NCI-H345 (cell line): ENCODE measurements around the gene TRIM56.
A peak's percentile ranks its signal among the peaks of the same experiment; 100 is the strongest.
"Not testable (repeated sequence)": the region's sequence is repeated elsewhere in the genome, so short reads cannot be mapped to it uniquely, and the experiment has no call there.

ENCODE experiments used
- DNase-seq: peaks from one replicate; lab custom pipeline; 2025; lab: John Stamatoyannopoulos, UW

TRIM56 gene, protein sequence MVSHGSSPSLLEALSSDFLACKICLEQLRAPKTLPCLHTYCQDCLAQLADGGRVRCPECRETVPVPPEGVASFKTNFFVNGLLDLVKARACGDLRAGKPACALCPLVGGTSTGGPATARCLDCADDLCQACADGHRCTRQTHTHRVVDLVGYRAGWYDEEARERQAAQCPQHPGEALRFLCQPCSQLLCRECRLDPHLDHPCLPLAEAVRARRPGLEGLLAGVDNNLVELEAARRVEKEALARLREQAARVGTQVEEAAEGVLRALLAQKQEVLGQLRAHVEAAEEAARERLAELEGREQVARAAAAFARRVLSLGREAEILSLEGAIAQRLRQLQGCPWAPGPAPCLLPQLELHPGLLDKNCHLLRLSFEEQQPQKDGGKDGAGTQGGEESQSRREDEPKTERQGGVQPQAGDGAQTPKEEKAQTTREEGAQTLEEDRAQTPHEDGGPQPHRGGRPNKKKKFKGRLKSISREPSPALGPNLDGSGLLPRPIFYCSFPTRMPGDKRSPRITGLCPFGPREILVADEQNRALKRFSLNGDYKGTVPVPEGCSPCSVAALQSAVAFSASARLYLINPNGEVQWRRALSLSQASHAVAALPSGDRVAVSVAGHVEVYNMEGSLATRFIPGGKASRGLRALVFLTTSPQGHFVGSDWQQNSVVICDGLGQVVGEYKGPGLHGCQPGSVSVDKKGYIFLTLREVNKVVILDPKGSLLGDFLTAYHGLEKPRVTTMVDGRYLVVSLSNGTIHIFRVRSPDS

DNA sequence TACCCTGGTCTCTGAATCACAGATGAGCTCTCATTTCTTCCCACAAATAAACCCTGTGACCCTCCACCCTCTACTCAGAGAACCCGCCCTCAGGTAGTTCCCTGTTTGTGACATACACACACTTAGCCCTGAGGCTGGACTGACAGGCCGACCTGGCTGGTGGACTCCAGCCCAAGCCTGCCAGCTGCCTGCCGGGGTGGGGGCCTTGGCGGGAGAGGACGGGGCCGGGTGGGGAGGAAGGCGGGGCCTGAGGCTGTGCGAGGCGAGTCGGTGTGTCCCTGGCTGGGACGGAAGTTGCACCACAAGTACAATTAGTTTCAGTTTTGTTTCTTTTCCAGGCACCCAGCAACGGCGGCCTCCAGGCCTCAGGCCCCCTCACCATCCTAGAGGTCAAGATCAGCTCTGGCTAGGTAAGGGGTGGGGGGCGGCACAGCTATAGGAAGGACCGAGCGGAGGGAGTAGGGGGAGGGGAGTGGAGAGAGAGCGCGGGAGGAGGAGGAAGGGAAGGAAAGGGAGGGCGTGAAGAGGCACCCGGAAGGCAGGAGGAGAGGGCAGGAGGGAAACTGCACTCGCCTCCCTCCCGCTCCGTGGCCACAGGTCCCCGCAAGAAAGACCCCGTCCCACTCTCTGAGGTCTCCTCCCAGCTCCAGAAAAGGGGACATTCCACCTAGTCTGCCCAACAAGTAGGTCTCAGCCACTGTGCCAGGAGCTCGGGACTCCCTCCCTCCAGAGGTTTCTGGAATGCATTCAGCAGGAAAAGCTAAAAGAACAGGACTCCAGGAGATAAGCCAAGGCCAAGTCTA, at the start of gene TRIM56:
TSS of gene TRIM56 (plus strand) at position 320 of the 803 bp plus-strand sequence. CDS start 1,832 bp downstream, outside the sequence.
- DNase-seq = no peak

DNA sequence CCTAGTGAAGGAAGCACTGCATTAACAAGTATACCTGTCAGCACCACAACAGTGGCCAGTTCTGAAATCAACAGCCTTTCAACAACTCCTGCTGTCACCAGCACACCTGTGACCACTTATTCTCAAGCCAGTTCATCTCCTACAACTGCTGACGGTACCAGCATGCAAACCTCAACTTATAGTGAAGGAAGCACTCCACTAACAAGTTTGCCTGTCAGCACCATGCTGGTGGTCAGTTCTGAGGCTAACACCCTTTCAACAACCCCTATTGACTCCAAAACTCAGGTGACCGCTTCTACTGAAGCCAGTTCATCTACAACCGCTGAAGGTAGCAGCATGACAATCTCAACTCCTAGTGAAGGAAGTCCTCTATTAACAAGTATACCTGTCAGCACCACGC, 49.3 kb upstream of the TRIM56 start:
- no peak for DNase-seq

DNA sequence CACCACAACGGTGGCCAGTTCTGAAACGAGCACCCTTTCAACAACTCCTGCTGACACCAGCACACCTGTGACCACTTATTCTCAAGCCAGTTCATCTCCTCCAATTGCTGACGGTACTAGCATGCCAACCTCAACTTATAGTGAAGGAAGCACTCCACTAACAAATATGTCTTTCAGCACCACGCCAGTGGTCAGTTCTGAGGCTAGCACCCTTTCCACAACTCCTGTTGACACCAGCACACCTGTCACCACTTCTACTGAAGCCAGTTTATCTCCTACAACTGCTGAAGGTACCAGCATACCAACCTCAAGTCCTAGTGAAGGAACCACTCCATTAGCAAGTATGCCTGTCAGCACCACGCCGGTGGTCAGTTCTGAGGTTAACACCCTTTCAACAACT, 44.0 kb upstream of the TRIM56 start:
- DNase-seq = not testable (repeated sequence)

DNA sequence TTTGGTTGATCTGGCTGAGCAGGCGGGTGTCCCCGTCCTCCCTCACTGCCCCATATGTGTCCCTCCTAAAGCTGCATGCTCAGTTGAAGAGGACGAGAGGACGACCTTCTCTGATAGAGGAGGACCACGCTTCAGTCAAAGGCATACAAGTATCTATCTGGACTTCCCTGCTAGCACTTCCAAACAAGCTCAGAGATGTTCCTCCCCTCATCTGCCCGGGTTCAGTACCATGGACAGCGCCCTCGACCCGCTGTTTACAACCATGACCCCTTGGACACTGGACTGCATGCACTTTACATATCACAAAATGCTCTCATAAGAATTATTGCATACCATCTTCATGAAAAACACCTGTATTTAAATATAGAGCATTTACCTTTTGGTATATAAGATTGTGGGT, 26.9 kb upstream of the TRIM56 start:
- DNase-seq = no peak

DNA sequence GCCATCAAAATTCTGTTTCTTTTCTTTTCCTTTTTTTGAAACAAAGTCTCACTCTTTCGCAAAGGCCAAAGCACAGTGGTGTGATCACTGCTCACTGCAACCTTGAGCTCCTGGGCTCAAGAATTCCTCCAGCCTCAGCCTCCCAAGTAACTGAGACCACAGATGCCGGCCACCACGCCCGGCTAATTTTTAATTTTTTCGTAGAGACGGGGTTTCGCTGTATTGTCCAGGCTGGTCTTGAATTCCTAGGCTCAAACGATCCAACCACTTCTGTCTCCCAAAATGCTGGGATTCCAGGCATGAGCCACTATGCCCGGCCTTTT, 25.7 kb upstream of the TRIM56 start:
- no peak for DNase-seq

DNA sequence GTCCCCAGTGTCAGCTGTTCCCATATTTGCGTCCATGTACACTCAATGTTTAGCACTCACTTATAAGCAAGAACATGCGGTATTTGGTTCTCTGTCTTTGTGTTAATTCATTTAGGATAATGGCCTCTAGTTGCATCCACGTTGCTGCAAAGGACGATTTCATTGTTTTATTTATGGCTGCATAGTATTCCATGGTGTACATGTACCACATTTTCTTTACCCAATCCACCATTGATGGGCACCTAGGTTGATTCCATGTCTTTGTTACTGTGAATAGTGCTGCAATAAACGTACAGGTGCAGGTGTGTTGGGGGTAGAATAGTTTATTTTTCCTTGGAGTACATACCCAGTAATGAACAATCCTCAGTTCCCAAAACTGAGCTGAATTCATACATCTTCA, 24.3 kb upstream of the TRIM56 start:
- no peak for DNase-seq

DNA sequence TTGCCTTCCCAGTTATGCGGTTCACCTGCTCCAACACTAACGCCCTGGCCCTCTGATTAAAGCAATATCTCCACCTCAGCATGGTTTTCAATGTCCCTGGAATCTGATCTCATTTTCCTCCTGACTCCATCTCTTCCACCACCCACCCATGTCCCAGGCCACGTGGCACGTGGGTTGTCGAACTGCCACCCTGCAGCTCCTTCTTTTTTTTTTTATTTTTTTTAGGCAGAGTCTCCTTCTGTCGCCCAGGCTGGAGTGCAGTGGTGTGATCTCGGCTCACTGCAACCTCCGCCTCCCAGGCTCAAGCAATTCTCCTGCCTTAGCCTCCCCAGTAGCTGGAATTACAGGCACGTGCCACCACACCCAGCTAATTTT, 21.1 kb upstream of the TRIM56 start:
- not testable (repeated sequence) for DNase-seq

DNA sequence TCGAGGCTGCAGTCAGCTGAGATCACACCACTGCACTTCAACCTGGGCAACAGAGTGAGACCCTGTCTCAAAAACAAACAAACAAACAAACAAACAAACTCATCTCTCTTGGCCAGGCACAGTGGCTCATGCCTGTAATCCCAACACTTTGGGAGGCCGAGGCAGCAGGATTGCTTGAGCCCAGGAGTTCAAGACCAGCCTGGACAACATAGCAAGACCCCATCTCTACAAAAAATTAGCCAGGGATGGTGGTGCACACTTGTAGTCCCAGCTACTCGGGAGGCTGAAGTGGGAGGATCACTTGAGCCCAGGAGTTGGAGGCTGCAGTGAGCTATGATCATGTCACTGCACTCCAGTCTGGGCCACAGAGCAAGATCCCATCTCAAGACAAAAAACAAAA, 20.1 kb upstream of the TRIM56 start:
- DNase-seq = not testable (repeated sequence)

DNA sequence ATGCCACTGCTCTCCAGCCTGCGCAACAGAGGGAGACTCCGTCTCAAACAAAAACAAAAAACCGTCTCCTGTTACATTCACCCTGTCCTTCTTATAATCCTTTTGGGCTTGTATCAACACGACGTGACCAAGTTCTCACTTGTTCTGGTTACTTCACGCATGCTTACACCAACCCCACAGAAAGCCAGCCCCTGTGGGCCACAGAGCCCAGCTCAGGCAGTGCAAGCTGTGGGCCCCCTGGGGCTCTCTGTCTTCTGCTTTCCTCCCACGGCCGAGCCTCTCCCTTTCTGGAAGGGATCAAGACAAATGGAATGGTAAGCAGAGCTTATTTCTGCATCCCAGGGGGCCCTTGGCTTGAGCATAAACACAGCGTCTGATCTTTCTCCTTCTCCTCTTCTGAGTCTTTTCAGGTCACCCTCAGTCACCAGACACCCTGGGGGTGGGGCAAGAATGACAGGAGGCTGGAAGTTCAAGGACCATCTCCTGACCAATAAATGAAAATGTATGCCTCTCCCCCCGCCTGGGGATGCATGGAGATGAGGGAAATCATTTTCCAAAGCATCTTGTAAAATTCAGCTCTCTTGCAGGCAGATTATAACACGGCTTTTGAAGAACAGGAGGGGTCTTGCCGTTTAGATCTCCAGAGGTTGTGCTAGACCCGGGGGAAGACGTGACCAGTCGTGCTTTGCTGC, 19.0 kb upstream of the TRIM56 start:
- no peak for DNase-seq

DNA sequence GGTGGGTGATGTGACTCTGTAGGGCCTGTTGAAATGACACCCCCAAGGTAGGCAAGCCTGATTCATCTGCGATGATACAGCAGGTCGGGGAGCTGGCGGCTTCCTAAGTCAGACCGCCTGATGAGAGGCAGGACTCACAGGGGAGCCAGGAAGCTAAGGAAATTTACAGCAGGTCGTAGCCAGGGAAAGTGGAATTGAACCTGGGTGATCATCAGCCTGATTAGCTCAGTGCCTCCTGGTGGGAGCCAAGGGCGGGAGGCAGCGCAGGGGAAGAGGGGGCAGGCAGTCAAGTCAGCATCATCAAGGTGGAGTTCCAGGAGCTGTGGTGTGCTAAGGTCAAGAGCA, 18.5 kb upstream of the TRIM56 start:
- DNase-seq = no peak

DNA sequence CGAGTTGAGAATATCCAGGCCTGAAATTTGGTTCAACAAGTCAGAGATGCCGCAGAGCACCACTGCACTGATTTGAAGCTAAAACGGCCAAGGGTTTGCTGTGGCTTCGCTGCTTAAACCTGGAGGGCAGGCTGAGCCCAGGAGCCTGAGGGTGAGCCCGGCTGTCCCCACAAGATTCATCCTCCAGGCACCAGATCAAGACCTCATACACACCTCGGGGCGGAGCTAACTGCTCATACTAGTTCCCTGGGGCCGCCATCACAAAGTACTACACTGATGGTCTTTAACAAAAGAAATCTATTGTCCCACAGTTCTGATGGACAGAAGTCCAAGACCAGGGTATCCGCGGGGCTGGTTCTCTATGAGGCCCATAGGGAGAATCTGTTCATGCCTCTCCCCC, 16.9 kb upstream of the TRIM56 start:
- no peak for DNase-seq

DNA sequence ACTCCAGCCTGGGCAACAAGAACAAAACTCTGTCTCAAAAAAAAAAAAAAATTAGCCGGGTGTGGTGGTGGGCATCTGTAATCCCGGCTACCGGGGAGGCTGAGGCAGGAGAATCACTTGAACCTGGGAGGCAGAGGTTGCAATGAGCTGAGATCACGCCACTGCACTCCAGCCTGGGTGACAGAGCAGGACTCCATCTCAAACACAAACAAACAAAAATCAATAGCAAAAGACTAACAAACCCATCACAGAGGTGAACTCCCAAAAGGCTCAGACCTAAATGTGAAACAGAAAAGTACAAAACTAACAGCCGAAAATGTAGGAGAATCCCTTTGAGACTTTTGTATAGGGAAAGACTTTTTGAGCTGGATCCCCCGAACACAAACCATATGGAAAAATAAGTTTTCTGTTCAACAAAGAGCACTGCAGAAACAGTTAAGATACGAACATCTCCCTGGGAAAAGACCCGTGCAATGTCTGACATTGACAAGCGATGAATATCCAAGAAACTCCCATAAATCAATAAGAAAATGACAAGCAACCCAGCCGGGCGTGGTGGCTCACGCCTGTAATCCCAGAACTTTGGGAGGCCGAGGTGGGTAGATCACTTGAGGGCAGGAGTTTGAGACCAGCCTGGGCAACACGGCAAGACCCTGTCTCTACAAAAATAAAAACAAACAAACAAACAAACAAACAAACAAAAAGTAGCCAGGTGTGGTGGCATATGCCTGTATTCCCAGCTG, 13.7 kb upstream of the TRIM56 start:
- DNase-seq = not testable (repeated sequence)

DNA sequence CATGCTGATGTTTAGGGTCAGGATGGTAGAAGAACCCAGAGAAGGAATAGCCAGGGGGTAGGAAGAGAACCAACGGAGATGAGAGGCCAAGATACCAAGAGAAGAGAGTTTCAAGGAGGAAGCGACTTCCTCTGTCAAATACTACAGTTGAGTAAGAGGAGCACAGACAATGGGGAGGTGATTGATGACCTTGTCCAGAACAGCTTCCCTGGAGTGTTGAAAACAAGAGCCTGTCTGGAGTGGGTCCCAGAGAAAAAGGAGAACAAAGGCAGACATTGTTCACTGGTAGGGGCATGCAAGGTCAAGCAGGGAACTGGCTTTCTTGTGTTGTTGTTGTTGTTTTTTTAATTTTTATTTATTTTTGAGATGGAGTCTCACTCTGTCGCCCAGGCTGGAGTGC, 9.6 kb upstream of the TRIM56 start:
- no peak for DNase-seq

DNA sequence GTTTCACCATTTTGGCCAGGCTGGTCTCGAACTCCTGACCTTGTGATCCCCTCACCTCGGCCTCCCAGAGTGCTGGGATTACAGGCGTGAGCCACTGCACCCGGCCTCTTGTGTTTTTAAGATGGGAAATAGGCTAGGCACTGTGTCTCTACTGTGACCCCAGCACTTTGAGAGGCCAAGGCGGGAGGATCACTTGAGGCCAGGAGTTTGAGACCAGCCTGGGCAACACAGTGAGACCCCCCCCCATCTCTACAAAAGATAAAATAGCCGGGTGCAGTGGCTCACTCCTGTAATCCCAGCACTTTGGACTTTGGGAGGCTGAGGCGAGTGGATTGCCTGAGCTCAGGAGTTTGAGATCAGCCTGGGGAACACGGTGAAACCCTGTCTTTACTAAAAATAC, 9.1 kb upstream of the TRIM56 start:
- not testable (repeated sequence) for DNase-seq

DNA sequence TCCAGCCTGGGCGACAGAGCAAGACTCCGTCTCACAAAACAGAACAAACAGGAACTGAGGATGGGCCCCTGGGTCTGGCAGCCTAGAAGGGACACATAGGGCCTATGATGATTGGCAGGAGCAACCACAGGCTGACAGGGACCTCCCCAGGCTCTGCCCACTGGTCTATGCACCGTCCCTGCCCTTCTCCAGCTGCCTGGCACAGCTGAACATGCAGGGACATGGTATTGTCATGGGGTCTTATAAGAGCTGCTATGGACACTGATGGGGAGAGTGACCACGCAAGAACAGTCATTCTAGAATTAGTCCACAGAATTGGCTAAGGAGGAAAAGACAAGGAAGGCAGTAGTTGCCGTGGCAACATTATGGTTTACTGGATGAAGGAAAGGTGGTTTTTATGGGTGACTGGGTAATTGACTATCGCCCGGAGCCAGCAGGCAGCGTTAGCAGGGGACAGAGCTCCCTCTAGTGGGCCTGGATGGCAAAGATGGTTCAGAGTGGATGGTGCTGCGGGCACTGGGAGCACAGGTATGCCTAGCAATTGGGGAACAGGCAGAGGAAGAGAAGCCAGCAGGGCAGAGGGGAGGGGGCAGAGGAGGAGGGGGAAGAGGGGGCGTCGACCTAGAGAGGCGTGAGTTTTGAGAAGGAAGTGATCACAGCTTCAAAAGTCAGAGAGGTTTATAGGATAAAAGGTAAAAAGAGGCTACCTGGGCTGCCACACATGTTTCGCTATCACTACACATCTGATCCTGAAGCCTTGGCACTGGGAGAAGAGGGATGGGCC, 7.8 kb upstream of the TRIM56 start:
- DNase-seq = peak; percentile 71

DNA sequence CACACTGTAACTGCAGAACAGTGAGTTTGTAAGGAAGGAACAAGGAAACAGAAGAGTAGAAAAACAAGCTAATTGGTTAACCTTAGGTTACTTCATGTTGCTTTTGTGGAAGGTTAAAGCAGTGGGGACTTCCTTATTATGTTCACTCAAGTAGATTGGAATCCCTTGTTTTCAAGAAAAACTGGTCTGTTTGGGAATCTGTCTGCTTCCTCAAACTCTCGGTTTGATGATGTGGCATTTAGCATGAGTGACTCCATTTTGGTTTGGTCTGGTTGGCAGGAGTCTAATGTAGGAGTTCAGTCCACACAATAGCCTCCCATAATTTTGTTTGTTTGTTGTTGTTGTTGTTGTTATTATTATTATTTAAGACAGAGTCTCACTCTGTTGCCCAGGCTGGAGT, 3.8 kb upstream of the TRIM56 start:
- no peak for DNase-seq

DNA sequence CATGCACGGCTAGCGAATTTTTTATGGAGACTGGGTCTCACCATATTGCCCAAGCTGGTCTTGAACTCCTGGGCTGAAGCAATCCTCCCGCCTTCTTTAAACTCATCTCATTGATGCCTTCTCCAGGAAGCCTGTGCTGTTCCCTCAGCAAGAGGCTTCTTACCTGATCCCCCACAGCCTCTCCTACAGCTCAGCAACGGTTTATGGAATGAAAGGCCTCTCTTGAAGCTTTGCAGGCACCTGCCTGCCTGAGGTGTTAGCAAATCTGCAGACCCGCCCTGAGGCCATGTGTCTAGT, 468 bp upstream of the TRIM56 start:
- DNase-seq = no peak

DNA sequence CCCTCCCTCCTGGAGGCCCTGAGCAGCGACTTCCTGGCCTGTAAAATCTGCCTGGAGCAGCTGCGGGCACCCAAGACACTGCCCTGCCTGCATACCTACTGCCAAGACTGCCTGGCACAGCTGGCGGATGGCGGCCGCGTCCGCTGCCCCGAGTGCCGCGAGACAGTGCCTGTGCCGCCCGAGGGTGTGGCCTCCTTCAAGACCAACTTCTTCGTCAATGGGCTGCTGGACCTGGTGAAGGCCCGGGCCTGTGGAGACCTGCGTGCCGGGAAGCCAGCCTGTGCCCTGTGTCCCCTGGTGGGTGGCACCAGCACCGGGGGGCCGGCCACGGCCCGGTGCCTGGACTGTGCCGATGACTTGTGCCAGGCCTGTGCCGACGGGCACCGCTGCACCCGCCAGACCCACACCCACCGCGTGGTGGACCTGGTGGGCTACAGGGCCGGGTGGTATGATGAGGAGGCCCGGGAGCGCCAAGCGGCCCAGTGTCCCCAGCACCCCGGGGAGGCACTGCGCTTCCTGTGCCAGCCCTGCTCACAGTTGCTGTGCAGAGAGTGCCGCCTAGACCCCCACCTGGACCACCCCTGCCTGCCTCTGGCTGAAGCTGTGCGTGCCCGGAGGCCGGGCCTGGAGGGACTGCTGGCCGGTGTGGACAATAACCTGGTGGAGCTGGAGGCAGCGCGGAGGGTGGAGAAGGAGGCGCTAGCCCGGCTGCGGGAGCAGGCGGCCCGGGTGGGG, 2.2 kb downstream of the TRIM56 start:
- no peak for DNase-seq

DNA sequence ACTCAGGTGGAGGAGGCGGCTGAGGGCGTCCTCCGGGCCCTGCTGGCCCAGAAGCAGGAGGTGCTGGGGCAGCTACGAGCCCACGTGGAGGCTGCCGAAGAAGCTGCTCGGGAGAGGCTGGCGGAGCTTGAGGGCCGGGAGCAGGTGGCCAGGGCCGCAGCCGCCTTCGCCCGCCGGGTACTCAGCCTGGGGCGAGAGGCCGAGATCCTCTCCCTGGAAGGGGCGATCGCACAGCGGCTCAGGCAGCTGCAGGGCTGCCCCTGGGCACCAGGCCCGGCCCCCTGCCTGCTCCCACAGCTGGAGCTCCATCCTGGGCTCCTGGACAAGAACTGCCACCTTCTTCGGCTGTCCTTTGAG, 2.8 kb downstream of the TRIM56 start:
- DNase-seq = no peak

DNA sequence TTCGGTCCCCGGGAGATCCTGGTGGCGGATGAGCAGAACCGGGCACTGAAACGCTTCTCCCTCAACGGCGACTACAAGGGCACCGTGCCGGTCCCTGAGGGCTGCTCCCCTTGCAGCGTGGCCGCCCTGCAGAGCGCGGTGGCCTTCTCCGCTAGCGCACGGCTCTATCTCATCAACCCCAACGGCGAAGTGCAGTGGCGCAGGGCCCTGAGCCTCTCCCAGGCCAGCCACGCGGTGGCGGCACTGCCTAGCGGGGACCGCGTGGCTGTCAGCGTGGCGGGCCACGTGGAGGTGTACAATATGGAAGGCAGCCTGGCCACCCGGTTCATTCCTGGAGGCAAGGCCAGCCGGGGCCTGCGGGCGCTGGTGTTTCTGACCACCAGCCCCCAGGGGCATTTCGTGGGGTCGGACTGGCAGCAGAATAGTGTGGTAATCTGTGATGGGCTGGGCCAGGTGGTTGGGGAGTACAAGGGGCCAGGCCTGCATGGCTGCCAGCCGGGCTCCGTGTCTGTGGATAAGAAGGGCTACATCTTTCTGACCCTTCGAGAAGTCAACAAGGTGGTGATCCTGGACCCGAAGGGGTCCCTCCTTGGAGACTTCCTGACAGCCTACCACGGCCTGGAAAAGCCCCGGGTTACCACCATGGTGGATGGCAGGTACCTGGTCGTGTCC, 3.7 kb downstream of the TRIM56 start:
- DNase-seq = no peak
